ENCODE data around the gene KPNA1.
A peak's percentile ranks its signal among the peaks of the same experiment; 100 is the strongest.

Gene KPNA1

DNA sequence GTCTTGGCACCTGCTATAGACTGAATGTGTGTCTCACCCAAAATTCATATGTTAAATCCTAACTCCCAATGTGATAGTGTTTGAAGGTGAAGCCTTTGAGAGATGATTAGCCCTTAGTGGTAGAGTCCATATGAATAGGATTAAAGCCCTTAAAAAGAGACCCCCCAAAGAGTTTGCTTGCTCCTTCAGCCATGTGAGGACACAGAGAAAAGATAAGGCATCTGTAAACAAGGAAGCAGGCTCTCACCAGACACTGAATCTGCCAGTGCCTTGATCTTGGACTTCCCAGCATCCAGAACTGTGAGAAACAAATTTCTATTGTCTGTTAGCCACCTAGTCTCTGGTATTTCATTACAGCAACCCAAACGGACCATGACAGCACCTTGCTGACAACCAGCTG is 16.6 kb downstream of the KPNA1 start:
- no peaks in the 10 kb centered on the region for H3K27me3 Mint-ChIP-seq (ENCODE audit: low read depth)

DNA sequence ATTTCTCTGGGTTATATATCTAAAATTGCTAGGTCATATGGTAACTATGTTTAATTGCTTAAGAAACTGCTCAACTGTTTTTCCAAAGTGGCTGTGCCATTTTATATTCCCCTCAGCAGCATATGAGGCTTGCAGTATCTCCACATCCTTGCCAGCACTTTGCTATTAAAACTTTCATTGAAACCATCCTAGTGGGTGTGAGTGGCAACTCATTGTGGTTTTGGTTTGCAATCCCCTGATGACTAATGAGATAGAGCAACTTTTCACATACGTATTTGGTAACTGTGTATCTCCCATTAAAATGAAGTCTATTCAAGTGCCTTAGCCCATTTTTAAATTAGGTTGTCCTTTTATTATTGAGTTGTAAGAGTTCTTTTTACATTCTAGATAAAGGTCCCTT is 17.3 kb downstream of the KPNA1 start:
- Mint-ChIP-seq H3K36me3 (ENCODE audit: low read depth) (peaks cover 26% of the 10 kb centered on the region), H3K4me3 (no peak overlapping the region), H3K4me1 (no peaks in the 10 kb centered on the region), H3K27me3 (ENCODE audit: low read depth) (no peaks in the 10 kb centered on the region), H3K9me3 (no peaks in the 10 kb centered on the region), H3K27ac (no peak overlapping the region)
- no peak for TF ChIP-seq CTCF (IDR thresholded peaks at IDR 0.05; ENCODE audit: unreplicated experiment in 3 of 3)

More for the DNA sequence above, 16.6 kb downstream of the KPNA1 start:
- TF ChIP-seq CTCF (IDR thresholded peaks at IDR 0.05; ENCODE audit: unreplicated experiment in 3 of 3) = no peak
- Mint-ChIP-seq H3K4me3 (no peak overlapping the region), H3K36me3 (ENCODE audit: low read depth) (peaks cover 19% of the 10 kb centered on the region), H3K27ac (no peak overlapping the region), H3K9me3 (no peaks in the 10 kb centered on the region), H3K4me1 (no peaks in the 10 kb centered on the region)

DNA sequence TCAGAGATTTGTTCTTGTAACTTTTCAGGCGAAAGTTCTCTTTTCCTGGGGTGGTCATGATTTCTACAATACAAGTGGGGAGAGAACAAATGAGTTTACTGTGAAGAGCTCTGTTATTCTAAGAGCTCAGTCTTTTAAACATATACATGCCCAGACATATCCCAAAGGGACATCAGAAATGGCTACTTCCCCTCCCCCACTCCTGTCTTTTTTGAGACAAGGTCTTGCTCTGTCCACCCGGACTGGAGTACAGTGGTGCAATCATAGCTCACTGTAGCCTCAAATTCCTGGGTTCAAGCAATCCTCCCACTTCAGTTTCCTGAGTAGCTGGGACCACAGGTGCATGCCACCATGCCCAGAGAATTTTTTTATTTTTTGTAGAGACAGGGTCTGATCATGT is 18.2 kb downstream of the KPNA1 start:
- Mint-ChIP-seq H3K4me3 (no peak overlapping the region), H3K27ac (peak overlapping the region in 1 of 3 experiments; percentile 4), H3K9me3 (no peaks in the 10 kb centered on the region), H3K4me1 (no peaks in the 10 kb centered on the region), H3K36me3 (ENCODE audit: low read depth) (peaks cover 32% of the 10 kb centered on the region), H3K27me3 (ENCODE audit: low read depth) (no peaks in the 10 kb centered on the region)
- no peak for TF ChIP-seq CTCF (IDR thresholded peaks at IDR 0.05; ENCODE audit: unreplicated experiment in 3 of 3)

DNA sequence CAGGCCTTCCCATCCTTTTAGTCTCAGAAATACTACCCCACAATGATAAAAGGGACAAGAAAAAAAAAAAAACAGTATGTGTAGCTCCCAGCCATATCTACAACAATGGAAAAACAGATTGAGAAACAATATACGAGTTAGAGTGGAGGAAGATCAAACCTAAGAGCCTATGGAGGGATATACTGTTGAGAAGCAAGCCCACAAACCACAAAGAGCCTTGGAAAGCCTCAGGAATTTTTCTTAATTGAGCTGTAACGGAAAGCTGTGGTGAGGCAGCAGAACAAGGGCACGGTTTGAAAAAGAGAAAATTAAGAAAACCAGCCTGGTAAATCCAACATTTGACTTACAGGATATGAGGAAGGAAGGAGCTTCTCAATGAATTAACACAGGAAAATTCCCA is 21.4 kb downstream of the KPNA1 start:
- Mint-ChIP-seq H3K36me3 (ENCODE audit: low read depth) (peaks cover 57% of the 10 kb centered on the region), H3K9me3 (no peaks in the 10 kb centered on the region), H3K4me3 (no peak overlapping the region), H3K4me1 (no peaks in the 10 kb centered on the region), H3K27ac (no peak overlapping the region), H3K27me3 (ENCODE audit: low read depth) (no peaks in the 10 kb centered on the region)
- TF ChIP-seq CTCF (IDR thresholded peaks at IDR 0.05; ENCODE audit: unreplicated experiment in 3 of 3) = no peak

- H3K9me3 Mint-ChIP-seq = no peaks in the 10 kb centered on the region
- no peak for TF ChIP-seq CTCF (IDR thresholded peaks at IDR 0.05; ENCODE audit: unreplicated experiment in 3 of 3)
These were observed 26.3 kb downstream of the KPNA1 start for GRCh38 chr3:122488262-122488973.

DNA sequence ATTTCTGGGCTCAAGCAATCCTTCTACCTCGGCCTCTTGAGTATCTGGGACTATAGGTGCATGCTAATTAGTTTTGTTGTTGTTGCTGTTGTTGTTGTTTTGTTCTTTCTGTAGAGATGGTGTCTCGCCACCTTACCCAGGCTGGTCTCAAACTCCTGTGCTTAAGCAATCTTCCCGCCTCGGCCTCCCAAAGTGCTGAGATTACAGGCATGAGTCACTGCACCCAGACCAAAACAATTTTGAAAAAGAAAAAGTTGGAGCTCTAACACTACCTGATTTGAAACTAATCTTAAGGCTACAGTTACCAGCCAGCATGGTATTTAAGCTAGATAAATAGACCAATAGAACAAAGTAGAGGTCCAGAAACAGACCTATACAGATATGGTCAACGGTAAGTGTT is 29.8 kb downstream of the KPNA1 start:
- Mint-ChIP-seq H3K9me3 (no peaks in the 10 kb centered on the region), H3K4me3 (no peak overlapping the region), H3K27me3 (ENCODE audit: low read depth) (no peaks in the 10 kb centered on the region), H3K4me1 (no peaks in the 10 kb centered on the region), H3K36me3 (ENCODE audit: low read depth) (peaks cover 38% of the 10 kb centered on the region), H3K27ac (no peak overlapping the region)
- TF ChIP-seq CTCF (IDR thresholded peaks at IDR 0.05; ENCODE audit: unreplicated experiment in 3 of 3) = no peak

More at GRCh38 chr3:122488262-122488973, 26.3 kb downstream of the KPNA1 start:
- H3K27ac Mint-ChIP-seq = no peak overlapping the region
- H3K4me1 Mint-ChIP-seq = no peaks in the 10 kb centered on the region
- H3K36me3 Mint-ChIP-seq (ENCODE audit: low read depth) = peaks cover 54% of the 10 kb centered on the region
- H3K4me3 Mint-ChIP-seq = no peak overlapping the region
- H3K27me3 Mint-ChIP-seq (ENCODE audit: low read depth) = no peaks in the 10 kb centered on the region

All from nephron (organoid).